ENCODE measurements around the gene PRPSAP2.

DNA sequence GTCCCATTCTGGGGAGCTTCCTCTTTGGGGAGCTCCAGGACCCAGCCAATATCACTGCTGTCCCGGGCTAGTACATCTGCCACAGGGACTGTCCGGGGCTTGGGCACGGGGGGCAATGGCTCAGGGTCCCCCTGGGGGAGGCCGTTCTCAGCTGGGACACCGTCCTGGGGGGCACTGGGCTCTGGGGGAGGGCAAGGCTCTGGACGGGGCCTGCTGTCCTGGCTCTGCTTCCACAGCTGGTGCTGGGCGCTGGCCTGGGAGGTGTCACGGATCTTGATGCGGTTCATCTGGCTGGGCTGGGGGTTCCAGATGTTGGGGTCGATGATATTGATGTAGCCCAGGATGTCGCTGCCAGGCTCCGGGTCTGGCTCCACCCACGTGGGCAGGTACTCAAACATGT lies 120.1 kb downstream of the PRPSAP2 start:
- TF ChIP-seq, protein P1, sequence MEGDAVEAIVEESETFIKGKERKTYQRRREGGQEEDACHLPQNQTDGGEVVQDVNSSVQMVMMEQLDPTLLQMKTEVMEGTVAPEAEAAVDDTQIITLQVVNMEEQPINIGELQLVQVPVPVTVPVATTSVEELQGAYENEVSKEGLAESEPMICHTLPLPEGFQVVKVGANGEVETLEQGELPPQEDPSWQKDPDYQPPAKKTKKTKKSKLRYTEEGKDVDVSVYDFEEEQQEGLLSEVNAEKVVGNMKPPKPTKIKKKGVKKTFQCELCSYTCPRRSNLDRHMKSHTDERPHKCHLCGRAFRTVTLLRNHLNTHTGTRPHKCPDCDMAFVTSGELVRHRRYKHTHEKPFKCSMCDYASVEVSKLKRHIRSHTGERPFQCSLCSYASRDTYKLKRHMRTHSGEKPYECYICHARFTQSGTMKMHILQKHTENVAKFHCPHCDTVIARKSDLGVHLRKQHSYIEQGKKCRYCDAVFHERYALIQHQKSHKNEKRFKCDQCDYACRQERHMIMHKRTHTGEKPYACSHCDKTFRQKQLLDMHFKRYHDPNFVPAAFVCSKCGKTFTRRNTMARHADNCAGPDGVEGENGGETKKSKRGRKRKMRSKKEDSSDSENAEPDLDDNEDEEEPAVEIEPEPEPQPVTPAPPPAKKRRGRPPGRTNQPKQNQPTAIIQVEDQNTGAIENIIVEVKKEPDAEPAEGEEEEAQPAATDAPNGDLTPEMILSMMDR (IDR thresholded peaks at IDR 0.05): no peak
- TF ChIP-seq POLR2AphosphoS5 (IDR thresholded peaks at IDR 0.05; ENCODE audit: insufficient read depth in 1 of 2, low read depth in 1 of 2) (no peak), POLR2A (IDR thresholded peaks at IDR 0.05) (no peak)

All from vagina (tissue), 2 donors.